HEK293 (cell line): Measurements from ENCODE around the gene RIN3.

Experiments used
- CTCF ChIP-seq: fragments of 450-650 bp; formaldehyde crosslinking; IDR thresholded peaks from 2 replicates; pipeline ENCODE4 v1.5.1; 2016; ENCODE audit warnings: missing biosample characterization, missing genetic modification characterization
- ZBTB7A ChIP-seq: fragments of 450-650 bp; formaldehyde crosslinking; IDR thresholded peaks from 2 replicates; pipeline ENCODE4 v1.5.1; 2016; ENCODE audit warnings: low read depth, missing biosample characterization, missing genetic modification characterization
- ZNF146 ChIP-seq: fragments of 450-650 bp; formaldehyde crosslinking; IDR thresholded peaks from 2 replicates; pipeline ENCODE4 v1.5.1; 2016; ENCODE audit warnings: missing biosample characterization, missing genetic modification characterization

GRCh38 chr14:92652413-92653151, 139.0 kb downstream of the RIN3 start:
- TF ChIP-seq ZNF146 (no peak), CTCF (tag by site-specific recombination) (no peak), ZBTB7A (tag by site-specific recombination) (no peak)
